PFSK-1 (cell line): ENCODE data around the gene JAM3.

Experiments used
- FOXP2 ChIP-seq: optimal IDR thresholded peaks from 2 replicates; pipeline ENCODE3; 2011; ENCODE audit warnings: borderline replicate concordance, control low read depth, inconsistent platforms; ENCODE audit not compliant: insufficient read depth; ENCODE audit errors: extremely low read length, extremely low read depth
- POLR2AphosphoS5 ChIP-seq: IDR thresholded peaks from 2 replicates; pipeline ENCODE4 v1.6.1; 2012; ENCODE audit warnings: low read depth, mild to moderate bottlenecking, control low read depth, low read length, moderate library complexity

DNA sequence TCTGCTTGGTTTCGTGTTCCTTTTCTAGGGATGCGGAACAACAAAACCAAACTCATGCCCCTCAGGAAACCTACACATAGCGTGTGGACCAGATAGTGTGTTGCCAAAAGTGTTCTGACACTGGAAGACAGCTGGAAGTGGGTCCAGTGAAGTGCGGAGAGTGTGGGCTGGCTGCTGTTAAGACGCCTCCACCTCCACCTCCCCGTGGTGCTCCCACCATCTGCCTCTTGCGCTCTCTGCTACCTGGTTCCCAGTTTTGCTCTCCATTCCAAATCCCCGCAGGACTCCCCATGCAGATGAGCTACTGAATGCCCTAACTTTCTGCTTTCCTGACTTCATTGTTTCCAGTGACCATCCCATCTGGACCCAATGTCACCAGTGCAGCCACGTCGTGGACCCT is 103.1 kb downstream of the JAM3 start:
- no peak for TF ChIP-seq FOXP2
- no peak for TF ChIP-seq POLR2AphosphoS5
